Muscle layer of colon (tissue), 2 donors: ENCODE measurements around the gene ZNF775.

ENCODE experiments used
- H3K27ac ChIP-seq: one replicate; pipeline ENCODE4 v1.7.0; 2013; ENCODE audit warnings: low read depth, mild to moderate bottlenecking, low read length, moderate library complexity
- H3K27me3 ChIP-seq, 2 donors: one replicate each; pipeline ENCODE4 v1.7.0; 2013; ENCODE audit warnings: low read length in 2 of 2, mild to moderate bottlenecking in 2 of 2; ENCODE audit not compliant: insufficient read depth in 2 of 2, control insufficient read depth in 1 of 2
- H3K36me3 ChIP-seq: one replicate; pipeline ENCODE4 v1.7.0; 2013; ENCODE audit warnings: mild to moderate bottlenecking, low read length; ENCODE audit not compliant: insufficient read depth
- H3K4me1 ChIP-seq: one replicate; pipeline ENCODE4 v1.7.0; 2013; ENCODE audit warnings: mild to moderate bottlenecking, low read length; ENCODE audit not compliant: insufficient read depth
- H3K4me3 ChIP-seq, 2 donors: one replicate each; pipeline ENCODE4 v1.7.0; 2013; ENCODE audit warnings: low read length in 2 of 2, low read depth in 1 of 2, mild to moderate bottlenecking in 1 of 2, moderate library complexity in 1 of 2
- H3K9ac ChIP-seq: one replicate; pipeline ENCODE4 v1.7.0; 2013; ENCODE audit warnings: low read length
- H3K9me3 ChIP-seq: one replicate; pipeline ENCODE4 v1.7.0; 2013; ENCODE audit warnings: mild to moderate bottlenecking, low read length
- donor health status: abdominal sarcoma.
- donor health status: Adenocarcinoma of cecum.

ZNF775 gene

GRCh38 chr7:150406312-150406566 lies 27.1 kb downstream of the ZNF775 start:
- Histone ChIP-seq H3K27ac (peak overlapping the region; percentile 97), H3K36me3 (no peaks in the 10 kb centered on the region), H3K4me3 (peak overlapping the region; percentile 70 to 82), H3K4me1 (peaks cover 28% of the 10 kb centered on the region), H3K9ac (peak overlapping the region; percentile 36), H3K27me3 (no peaks in the 10 kb centered on the region), H3K9me3 (no peaks in the 10 kb centered on the region)

- Histone ChIP-seq H3K27ac (peak overlapping the region; percentile 97), H3K4me3 (peak overlapping the region; percentile 70 to 82), H3K9ac (peak overlapping the region; percentile 36), H3K36me3 (no peaks in the 10 kb centered on the region), H3K4me1 (peaks cover 28% of the 10 kb centered on the region), H3K27me3 (no peaks in the 10 kb centered on the region), H3K9me3 (no peaks in the 10 kb centered on the region)
Measured at GRCh38 chr7:150406567-150407421, 27.7 kb downstream of the ZNF775 start.

GRCh38 chr7:150407588-150408392 lies 28.7 kb downstream of the ZNF775 start:
- Histone ChIP-seq H3K9ac (no peak overlapping the region), H3K4me3 (no peak overlapping the region), H3K27me3 (no peaks in the 10 kb centered on the region), H3K9me3 (no peaks in the 10 kb centered on the region), H3K27ac (no peak overlapping the region), H3K4me1 (peaks cover 28% of the 10 kb centered on the region), H3K36me3 (peaks cover 8% of the 10 kb centered on the region)

GRCh38 chr7:150408393-150409299 lies 29.5 kb downstream of the ZNF775 start:
- peaks cover 9% of the 10 kb centered on the region for H3K36me3 ChIP-seq
- no peak overlapping the region for H3K9ac ChIP-seq
- H3K27ac ChIP-seq, result no peak overlapping the region
- no peaks in the 10 kb centered on the region for H3K27me3 ChIP-seq
- H3K4me3 ChIP-seq, result no peak overlapping the region
- H3K4me1 ChIP-seq, result peaks cover 21% of the 10 kb centered on the region
- no peaks in the 10 kb centered on the region for H3K9me3 ChIP-seq

- Histone ChIP-seq H3K36me3 (peaks cover 9% of the 10 kb centered on the region), H3K27me3 (no peaks in the 10 kb centered on the region), H3K9ac (no peak overlapping the region), H3K27ac (no peak overlapping the region), H3K4me1 (peaks cover 13% of the 10 kb centered on the region), H3K9me3 (no peaks in the 10 kb centered on the region), H3K4me3 (no peak overlapping the region)
Measured at GRCh38 chr7:150409300-150410030, 30.3 kb downstream of the ZNF775 start.

- no peak overlapping the region for H3K27ac ChIP-seq
- H3K36me3 ChIP-seq, result peaks cover 9% of the 10 kb centered on the region
Measured at GRCh38 chr7:150410131-150410530, 31.0 kb downstream of the ZNF775 start.

GRCh38 chr7:150410680-150411346 lies 31.7 kb downstream of the ZNF775 start:
- no peaks in the 10 kb centered on the region for H3K27me3 ChIP-seq
- no peaks in the 10 kb centered on the region for H3K9me3 ChIP-seq
- H3K9ac ChIP-seq, result no peak overlapping the region
- H3K36me3 ChIP-seq, result peaks cover 9% of the 10 kb centered on the region
- H3K4me1 ChIP-seq, result peaks cover 12% of the 10 kb centered on the region
- H3K4me3 ChIP-seq, result no peak overlapping the region
- H3K27ac ChIP-seq, result no peak overlapping the region

More at GRCh38 chr7:150410131-150410530, 31.0 kb downstream of the ZNF775 start:
- H3K4me1 ChIP-seq, result peaks cover 12% of the 10 kb centered on the region
- H3K9ac ChIP-seq, result no peak overlapping the region
- no peaks in the 10 kb centered on the region for H3K9me3 ChIP-seq
- H3K4me3 ChIP-seq, result no peak overlapping the region
- H3K27me3 ChIP-seq, result no peaks in the 10 kb centered on the region

- H3K4me3 ChIP-seq, result no peak overlapping the region
- H3K9ac ChIP-seq, result no peak overlapping the region
- no peak overlapping the region for H3K27ac ChIP-seq
- H3K4me1 ChIP-seq, result peaks cover 6% of the 10 kb centered on the region
- H3K9me3 ChIP-seq, result no peaks in the 10 kb centered on the region
- peaks cover 9% of the 10 kb centered on the region for H3K36me3 ChIP-seq
- no peaks in the 10 kb centered on the region for H3K27me3 ChIP-seq
Measured at GRCh38 chr7:150411606-150412005, 32.5 kb downstream of the ZNF775 start.

GRCh38 chr7:150412016-150412415 lies 32.9 kb downstream of the ZNF775 start:
- H3K9me3 ChIP-seq, result no peaks in the 10 kb centered on the region
- no peak overlapping the region for H3K4me3 ChIP-seq
- peaks cover 2% of the 10 kb centered on the region for H3K4me1 ChIP-seq
- no peak overlapping the region for H3K27ac ChIP-seq
- no peaks in the 10 kb centered on the region for H3K27me3 ChIP-seq
- peaks cover 9% of the 10 kb centered on the region for H3K36me3 ChIP-seq
- no peak overlapping the region for H3K9ac ChIP-seq
